Vagina (tissue), 2 donors: ENCODE measurements around the gene ENPP5. TPM values are rescaled to one million over a fixed set of nuclear protein-coding genes. Genes with fewer than 3 reads are reported as not detected.

ENCODE experiments used
- DNase-seq, 2 donors: peaks; one replicate each; pipeline ENCODE4 v3.0.0-alpha.2; 2017; ENCODE audit errors: extremely low spot score in 2 of 2
- H3K27ac ChIP-seq: fragments of 200-600 bp; sonication (generic); one replicate; pipeline ENCODE4 v1.5.1; 2019
- H3K27me3 ChIP-seq: fragments of 200-600 bp; sonication (generic); one replicate; pipeline ENCODE4 v1.5.1; 2019
- H3K36me3 ChIP-seq, 2 donors: fragments of 200-600 bp; sonication (generic); one replicate each; pipeline ENCODE4 v1.5.1; 2017 to 2019
- H3K4me1 ChIP-seq: fragments of 200-600 bp; sonication (generic); one replicate; pipeline ENCODE4 v1.5.1; 2019
- H3K4me3 ChIP-seq, 2 donors: fragments of 200-600 bp; sonication (generic); 1 replicate in 1 of 2; 2 replicates in 1 of 2; pipeline ENCODE4 v1.5.1; 2016 to 2019
- H3K9me3 ChIP-seq: fragments of 200-600 bp; sonication (generic); one replicate; pipeline ENCODE4 v1.5.1; 2019
- CTCF ChIP-seq, 3 experiments: fragments of 450-650 bp in 2 of 3; fragments of 200-600 bp in 1 of 3; sonication (generic) in 1 of 3; IDR thresholded peaks; one replicate each; pipeline ENCODE4 v1.5.1; 2017 to 2019; ENCODE audit warnings: antibody characterized with exemption in 3 of 3, mild to moderate bottlenecking in 2 of 3, moderate library complexity in 2 of 3
- POLR2A ChIP-seq, 2 donors: fragments of 450-650 bp; IDR thresholded peaks; one replicate each; pipeline ENCODE4 v1.6.1; 2017; ENCODE audit warnings: antibody characterized with exemption in 2 of 2, mild to moderate bottlenecking in 2 of 2, moderate library complexity in 2 of 2
- POLR2AphosphoS5 ChIP-seq, 2 donors: sonication (generic); formaldehyde crosslinking; IDR thresholded peaks; one replicate each; pipeline ENCODE4 v1.9.0; 2017; ENCODE audit warnings: antibody characterized with exemption in 2 of 2, mild to moderate bottlenecking in 2 of 2, low read depth in 1 of 2; ENCODE audit not compliant: insufficient read depth in 1 of 2
- intact Hi-C: fragments of 100-400 bp; cut with DNase I; formaldehyde crosslinking; loops from one replicate; pipeline ENCODE4 v1.15.1; 2023
- total RNA-seq: library from RNA; depleted of rRNA; stranded (reverse); fragments of >200 nt; gene quantifications from one replicate; pipeline ENCODE4 v1.2.3, GENCODE V29; 2016

Gene ENPP5
- total RNA-seq, 1 donor from 2014 or later, result 2.5 TPM

GRCh38 chr6:46175446-46175845 lies 4.7 kb upstream of the ENPP5 start:
- intact Hi-C loops, result no loop called here
- Histone ChIP-seq H3K4me3 (no peak overlapping the region), H3K27ac (no peak overlapping the region), H3K9me3 (no peaks in the 10 kb centered on the region), H3K4me1 (peaks cover 9% of the 10 kb centered on the region), H3K36me3 (no peaks in the 10 kb centered on the region), H3K27me3 (no peaks in the 10 kb centered on the region)
- DNase-seq, result no peak
- TF ChIP-seq POLR2AphosphoS5 (IDR thresholded peaks at IDR 0.05; ENCODE audit: insufficient read depth in 1 of 2, low read depth in 1 of 2), result no peak
- no peak for TF ChIP-seq CTCF (IDR thresholded peaks at IDR 0.05)
- TF ChIP-seq POLR2A (IDR thresholded peaks at IDR 0.05), result no peak

- TF ChIP-seq POLR2AphosphoS5 (IDR thresholded peaks at IDR 0.05; ENCODE audit: insufficient read depth in 1 of 2, low read depth in 1 of 2) (no peak), POLR2A (IDR thresholded peaks at IDR 0.05) (no peak), CTCF (IDR thresholded peaks at IDR 0.05) (no peak)
- DNase-seq, result no peak
- intact Hi-C loops, result no loop called here
- Histone ChIP-seq H3K9me3 (no peaks in the 10 kb centered on the region), H3K4me3 (no peak overlapping the region), H3K4me1 (peaks cover 9% of the 10 kb centered on the region), H3K27ac (no peak overlapping the region), H3K27me3 (no peaks in the 10 kb centered on the region), H3K36me3 (no peaks in the 10 kb centered on the region)
Measured at GRCh38 chr6:46174904-46175303, 4.1 kb upstream of the ENPP5 start.

GRCh38 chr6:46172176-46172575 lies 1.4 kb upstream of the ENPP5 start:
- no peaks in the 10 kb centered on the region for H3K9me3 ChIP-seq
- no peak overlapping the region for H3K4me3 ChIP-seq
- no peak for TF ChIP-seq POLR2AphosphoS5 (IDR thresholded peaks at IDR 0.05; ENCODE audit: insufficient read depth in 1 of 2, low read depth in 1 of 2)
- no peak for TF ChIP-seq POLR2A (IDR thresholded peaks at IDR 0.05)
- no peak for TF ChIP-seq CTCF (IDR thresholded peaks at IDR 0.05)
- H3K27me3 ChIP-seq, result no peaks in the 10 kb centered on the region
- H3K36me3 ChIP-seq, result no peaks in the 10 kb centered on the region
- intact Hi-C loops, result no loop called here
- no peak overlapping the region for H3K27ac ChIP-seq
- H3K4me1 ChIP-seq, result peaks cover 9% of the 10 kb centered on the region
- DNase-seq, result no peak

GRCh38 chr6:46160102-46160501 lies 10.7 kb downstream of the ENPP5 start:
- H3K4me3 ChIP-seq, result no peak overlapping the region
- intact Hi-C loops, result no loop called here
- DNase-seq, result no peak
- H3K9me3 ChIP-seq, result no peaks in the 10 kb centered on the region
- no peak overlapping the region for H3K27ac ChIP-seq
- H3K4me1 ChIP-seq, result no peaks in the 10 kb centered on the region
- H3K27me3 ChIP-seq, result no peaks in the 10 kb centered on the region
- no peaks in the 10 kb centered on the region for H3K36me3 ChIP-seq
- no peak for TF ChIP-seq POLR2AphosphoS5 (IDR thresholded peaks at IDR 0.05; ENCODE audit: insufficient read depth in 1 of 2, low read depth in 1 of 2)
- no peak for TF ChIP-seq POLR2A (IDR thresholded peaks at IDR 0.05)
- no peak for TF ChIP-seq CTCF (IDR thresholded peaks at IDR 0.05)

DNA sequence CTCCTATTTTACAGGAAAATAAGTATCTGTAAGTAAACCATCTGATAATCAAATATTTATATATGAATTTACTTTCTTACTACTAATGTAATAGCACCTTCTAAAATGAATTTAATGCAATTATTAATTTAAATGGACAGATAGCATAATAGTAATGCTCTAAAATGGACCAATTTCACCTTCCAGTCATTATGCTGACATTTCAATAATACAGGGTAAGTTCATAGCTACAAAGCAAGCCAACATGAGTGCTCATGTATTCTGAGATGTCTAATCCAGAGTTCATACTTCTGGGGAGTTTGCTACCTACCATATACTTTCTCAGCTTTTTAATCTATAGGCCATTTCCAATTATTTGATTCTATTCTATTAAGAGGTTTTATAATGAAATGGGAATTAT lies 11.6 kb downstream of the ENPP5 start:
- no peak for DNase-seq
- intact Hi-C loops, result no loop called here
- TF ChIP-seq POLR2A (IDR thresholded peaks at IDR 0.05) (no peak), POLR2AphosphoS5 (IDR thresholded peaks at IDR 0.05; ENCODE audit: insufficient read depth in 1 of 2, low read depth in 1 of 2) (no peak), CTCF (IDR thresholded peaks at IDR 0.05) (no peak)
- H3K27me3 ChIP-seq, result no peaks in the 10 kb centered on the region
- H3K36me3 ChIP-seq, result no peaks in the 10 kb centered on the region
- no peaks in the 10 kb centered on the region for H3K4me1 ChIP-seq
- H3K9me3 ChIP-seq, result no peaks in the 10 kb centered on the region
- no peak overlapping the region for H3K27ac ChIP-seq
- no peak overlapping the region for H3K4me3 ChIP-seq
